Caki2 (cell line): Measurements from ENCODE around the gene SORCS2. TPM values are rescaled to one million over a fixed set of nuclear protein-coding genes. Genes with fewer than 3 reads are reported as not detected.

Experiments
- DNase-seq: peaks from one replicate; pipeline ENCODE4 v3.0.0-alpha.2; 2015; ENCODE audit warnings: low read depth
- in situ Hi-C: cut with HindIII; loops from 2 replicates; pipeline ENCODE4 v1.10.0; 2016; ENCODE audit warnings: low sequenced_read_pairs, low pct_unique_long_range_greater_than_20kb, mixed read lengths
- total RNA-seq: library from RNA; depleted of rRNA; stranded (reverse); fragments of >200 nt; shearing (Covaris generic); gene quantifications from 2 replicates; pipeline ENCODE4 v1.2.3, GENCODE V29; 2014; ENCODE audit warnings: low replicate concordance

Gene SORCS2
- total RNA-seq, 1 experiment from 2014 or later, result 1.4 TPM

DNA sequence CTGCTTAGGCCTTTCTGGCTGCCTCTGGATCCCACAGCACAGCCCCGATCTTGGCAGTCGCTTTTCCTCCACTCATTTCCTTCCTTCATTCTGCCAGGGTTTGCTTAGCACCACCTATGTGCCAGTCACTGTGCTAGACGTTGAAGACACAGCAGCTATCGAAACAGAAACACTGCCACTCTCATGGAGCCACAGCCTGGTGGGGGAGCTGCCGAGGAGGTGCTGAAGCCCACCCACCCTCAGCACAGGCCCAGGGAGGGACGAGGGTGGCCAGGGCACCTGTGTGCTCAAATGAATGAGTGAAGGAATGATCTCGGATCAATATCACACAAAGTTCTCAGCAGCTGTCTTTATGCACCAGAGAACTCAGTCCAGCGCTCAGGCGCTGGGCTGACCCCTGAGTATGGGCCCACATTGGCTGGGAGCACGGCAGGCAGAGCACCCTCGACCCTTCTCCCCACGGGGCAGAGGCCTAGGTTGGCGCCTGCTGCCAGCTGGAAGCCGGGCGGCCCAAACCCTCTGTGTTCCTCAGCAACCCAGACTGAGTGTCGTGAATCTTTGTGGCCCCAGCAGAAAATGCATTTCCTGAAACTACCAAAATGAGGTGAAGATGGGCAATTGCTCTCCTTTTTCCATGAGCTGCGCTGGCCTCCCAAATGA is 108.9 kb downstream of the SORCS2 start:
- in situ Hi-C loops, result no loop called here
- DNase-seq, result no peak

DNA sequence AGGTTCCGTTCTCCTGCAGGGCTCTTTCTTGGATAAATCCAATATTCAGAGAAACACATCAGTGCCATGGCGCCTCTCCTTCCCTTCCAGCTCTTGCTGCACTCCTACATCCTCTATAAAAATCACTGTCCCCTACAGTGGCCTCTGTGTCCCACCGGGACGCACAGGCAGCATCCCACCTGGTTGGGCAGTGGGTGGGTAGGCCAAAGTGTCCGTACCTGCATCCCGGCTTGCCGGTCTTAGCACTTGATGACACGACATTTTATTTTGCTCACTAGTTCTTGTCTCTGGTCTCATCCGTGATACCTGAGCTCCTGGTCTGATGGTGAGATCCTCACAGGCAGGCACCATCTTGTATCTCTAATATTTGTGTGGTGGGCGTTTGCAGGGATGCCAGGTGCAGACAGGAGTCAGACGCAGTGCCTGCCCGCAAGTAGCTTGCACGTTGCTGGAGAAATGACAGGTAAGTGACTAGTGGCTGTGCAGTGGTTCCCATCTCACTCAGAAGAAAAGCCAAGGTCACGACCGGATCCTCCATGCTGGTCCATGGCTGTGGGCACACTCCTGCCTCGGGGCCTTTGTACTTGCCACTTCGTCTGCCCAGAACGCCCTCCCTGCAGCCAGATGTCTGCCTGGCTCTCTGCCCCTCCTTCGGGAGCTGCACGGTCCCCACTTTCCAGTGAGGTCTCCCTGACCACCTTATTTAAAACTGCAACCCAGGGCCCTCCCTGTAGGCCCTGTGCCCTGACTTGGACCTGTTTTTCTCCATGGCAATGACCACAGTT is 109.7 kb downstream of the SORCS2 start:
- no peak for DNase-seq
- in situ Hi-C loops, result no loop called here

DNA sequence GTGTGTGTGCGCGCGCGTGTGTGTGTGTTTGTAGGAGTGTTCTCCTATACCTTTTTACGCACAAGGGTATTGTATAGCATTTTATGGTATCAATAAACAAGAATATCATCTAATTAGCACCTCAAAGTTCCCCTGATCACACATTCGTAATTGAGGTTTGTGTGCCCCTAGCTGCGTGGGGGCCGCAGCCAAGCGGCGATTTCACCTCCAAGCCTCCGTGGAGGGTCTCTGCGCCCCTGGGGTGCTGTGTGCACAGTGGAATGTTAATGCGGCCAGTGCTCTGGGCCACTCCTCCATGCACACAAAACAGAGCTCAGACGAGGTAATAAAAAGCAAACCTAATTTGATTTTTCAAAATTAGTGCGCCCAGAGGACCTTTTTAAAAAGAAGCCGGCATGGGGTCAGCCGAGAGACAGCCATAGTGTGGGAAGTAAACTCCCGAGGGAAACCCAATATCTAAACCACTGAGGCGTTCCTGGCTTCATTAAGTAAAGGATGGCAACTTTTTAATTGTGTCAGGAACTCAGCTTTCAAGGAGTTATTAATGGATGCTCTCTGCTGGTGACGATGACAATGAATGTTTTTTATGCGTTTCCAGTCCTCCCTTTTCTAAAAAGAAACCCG is 110.6 kb downstream of the SORCS2 start:
- DNase-seq, result no peak
- in situ Hi-C loops, result no loop called here

DNA sequence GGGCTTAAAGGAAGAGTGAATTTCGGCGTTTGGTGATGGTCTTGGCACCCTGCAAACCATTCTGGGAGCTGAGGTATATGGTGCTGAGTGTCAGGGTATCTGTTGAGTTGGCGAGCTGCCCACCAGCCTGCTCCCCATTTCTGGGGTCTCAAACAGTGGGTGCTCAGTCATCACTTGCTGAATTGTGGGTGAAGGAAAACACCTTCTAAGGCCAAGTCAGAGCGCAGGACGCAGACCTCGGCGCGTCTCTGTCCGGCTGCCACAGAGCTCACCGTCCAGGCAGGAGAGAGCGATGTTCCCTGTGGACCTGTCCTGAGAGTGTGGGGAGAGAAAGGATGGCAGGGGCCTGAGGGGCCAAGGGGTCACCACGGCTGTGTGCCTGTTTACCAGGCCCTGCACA is 111.2 kb downstream of the SORCS2 start:
- in situ Hi-C loops, result no loop called here
- no peak for DNase-seq

DNA sequence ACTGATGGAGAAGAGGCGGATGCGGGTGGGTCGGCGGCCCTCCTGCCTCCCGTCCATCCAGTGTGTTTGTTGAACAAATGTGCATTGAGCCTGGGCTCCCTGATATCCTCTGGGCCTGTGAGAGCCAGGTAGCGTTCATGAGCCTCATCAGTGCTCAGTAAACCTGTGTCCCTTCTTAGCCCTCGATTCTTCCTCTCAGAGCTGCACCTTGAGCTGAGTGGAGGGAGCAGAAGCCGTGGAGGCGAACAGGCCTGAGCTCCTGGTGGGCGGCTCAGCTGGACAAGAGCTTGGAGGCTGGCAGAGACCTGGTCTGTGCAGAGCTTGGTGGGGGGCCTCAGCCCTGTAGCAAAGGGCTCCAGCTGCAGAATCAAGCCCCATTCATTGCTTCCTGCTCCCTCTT is 112.1 kb downstream of the SORCS2 start:
- in situ Hi-C loops, result no loop called here
- no peak for DNase-seq

DNA sequence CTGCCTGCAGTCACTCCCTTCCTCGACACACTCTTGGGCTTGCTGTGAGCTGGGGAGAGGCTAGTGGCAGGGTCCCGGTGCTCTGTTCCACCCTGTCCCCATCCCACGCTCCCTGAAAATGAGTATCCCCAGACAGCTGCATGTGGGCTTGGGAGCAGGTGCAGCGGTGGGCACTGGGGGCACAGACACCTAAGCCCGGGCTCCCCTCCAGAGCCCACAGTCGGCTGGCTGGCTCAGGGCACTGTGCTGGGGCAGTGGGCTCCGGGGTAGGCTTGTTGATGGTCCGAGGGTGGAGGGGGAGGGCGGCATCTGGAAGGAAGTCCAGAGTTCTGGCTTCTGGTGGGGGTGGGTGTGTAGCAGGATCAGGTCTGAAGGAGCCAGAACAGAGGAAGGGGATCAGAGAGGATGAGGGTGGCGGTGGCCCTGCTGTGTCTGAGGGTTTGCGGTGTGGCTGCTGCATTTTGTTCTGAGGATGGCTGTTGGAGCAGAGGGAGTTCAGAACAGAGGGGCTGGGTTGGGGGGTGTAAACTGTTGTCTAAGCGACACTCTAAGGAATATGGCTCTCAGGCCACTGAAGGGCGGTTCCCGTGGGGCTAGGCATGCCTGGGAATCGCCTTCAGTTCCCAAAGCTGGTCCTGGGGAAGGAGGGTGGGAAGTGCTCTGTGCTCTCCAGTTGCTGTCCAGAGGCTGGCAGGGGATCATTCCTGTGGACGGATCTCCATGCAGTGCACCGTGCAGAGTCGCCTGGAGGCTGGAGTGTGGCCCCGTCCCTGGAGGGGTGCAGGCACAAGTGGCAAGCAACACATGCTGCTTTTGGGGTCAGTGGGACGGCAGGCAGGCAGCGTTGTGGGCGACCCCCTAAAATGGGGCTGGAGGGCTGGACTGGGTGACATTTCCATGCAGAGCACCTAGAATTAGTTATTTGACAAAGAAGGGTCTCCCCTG is 114.0 kb downstream of the SORCS2 start:
- no peak for DNase-seq
- in situ Hi-C loops, result no loop called here

DNA sequence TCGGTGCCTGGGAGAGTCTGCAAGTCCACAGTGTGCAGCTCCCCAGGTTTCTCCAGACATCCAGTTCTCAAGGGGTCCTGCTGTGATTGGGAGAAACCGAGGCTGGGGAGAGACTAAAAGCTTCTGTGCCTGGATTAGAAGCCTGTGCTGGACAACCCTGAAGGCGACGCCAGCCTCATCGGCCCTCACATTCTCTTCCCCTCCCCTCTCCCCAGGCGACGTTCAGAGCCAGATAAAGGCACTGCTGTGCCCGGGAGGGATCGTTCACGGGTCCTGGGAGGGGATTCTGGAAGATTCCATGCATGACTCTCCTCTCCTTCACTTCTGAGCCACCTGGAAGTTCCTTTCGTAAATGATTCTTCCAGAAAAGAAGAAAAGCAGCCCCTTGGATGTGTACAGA is 114.6 kb downstream of the SORCS2 start:
- in situ Hi-C loops, result no loop called here
- DNase-seq, result no peak

DNA sequence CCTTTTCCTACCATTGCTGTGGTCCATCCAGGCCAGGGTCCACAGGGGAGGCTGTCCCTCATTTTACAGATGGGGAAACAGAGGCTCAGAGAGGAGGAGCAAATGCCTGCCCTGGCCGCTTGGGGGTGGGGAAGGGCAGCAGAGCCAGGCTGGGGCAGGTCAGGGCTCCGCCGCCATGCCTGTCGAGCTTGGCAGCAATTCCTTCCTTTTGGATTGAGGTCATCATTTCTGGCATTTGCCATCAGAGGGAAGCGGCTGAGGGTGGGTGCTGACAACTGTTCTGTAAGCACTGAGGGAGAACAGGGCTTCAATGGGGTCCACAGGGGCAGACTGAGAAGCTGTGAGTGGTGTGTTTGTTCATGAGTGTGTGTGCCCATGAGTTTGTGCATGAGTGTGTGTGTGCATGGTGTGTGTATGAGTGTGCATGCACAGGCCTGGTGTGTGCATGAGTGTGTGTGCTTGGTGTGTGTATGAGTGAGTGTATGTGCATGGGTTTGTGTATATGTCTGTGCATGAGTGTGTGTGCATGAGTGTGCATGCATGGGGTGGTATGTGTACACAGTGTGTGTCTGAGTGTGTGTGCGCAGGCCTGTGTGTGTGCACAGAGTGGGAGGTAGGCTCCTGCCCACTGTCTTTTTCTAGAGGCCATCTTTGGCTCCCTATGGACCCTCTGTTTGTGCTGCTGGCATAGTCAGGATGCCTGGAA is 115.2 kb downstream of the SORCS2 start:
- in situ Hi-C loops, result no loop called here
- no peak for DNase-seq

DNA sequence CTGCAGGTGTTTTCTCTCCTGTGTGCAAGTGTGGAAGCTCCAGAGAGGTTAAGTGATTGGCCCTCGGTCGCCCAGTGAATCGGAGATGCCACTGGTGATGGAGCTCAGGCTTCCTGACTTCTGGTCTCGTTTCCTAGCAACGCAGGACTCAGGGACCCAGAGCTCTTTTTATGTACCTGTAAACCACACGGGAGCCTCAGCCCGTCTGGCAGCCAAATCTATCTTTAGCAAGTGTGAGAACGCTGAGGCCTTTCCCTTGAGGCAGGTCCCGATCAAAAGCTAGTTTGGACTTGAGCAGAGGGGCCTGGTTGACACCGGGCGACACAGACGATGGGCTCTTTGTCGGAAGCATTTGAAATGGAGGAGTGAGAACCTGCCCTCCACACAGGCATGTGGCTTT is 116.8 kb downstream of the SORCS2 start:
- in situ Hi-C loops, result no loop called here
- no peak for DNase-seq

DNA sequence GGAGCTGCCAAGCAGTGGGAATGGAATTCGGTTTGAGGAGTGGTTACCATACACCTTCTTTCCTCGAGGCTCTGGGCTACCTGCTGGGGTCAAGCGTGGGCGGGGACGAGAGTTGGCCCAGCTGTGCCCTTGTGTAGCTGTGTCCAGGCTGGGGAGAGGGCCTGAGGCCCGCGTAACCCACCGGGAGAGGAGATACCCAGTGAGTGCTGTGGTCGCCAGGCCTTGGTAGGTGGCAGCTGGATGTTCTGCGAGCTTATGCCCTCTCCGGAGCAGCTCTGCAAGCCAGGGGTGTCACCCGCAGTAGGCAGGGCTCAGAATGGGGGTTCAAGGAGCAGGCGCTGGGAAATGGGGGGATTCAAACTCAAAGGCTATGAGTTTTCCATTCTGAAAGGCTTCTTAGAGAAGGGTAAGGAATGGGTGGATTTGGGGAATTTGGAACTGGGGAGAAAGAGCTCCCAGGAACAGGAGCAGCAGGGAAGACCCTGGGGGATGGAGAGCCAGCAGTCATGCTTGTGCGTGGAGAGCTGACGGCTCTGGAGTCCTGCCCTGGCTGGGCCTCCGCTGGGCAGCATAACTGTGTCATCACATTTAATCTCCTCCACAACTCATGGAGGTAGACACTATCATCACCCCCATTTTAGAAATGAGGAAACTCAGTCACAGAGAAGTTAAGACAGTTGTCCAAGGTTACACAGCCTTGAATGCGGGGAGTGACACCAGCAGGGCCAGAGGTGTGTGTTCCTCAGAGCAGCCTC is 117.5 kb downstream of the SORCS2 start:
- in situ Hi-C loops, result no loop called here
- DNase-seq, result no peak

DNA sequence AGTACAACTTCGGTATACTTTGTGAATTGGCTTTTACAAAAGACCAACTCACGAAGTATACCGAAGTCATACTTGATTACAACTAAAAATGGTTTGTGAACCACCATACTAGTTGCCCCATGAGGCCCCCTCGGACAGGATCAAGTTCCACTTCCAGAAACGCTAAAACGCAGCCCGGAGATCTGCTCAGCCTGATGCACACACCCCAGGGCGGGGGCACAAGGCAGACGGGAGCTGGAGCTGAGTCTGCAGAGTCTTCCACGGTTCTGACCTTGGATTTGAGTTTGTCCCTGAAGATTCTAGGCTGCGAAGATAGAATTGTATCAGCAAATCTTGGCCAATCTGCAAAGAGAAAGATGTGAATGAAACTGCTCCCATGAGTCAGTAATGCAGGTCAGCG is 118.1 kb downstream of the SORCS2 start:
- in situ Hi-C loops, result no loop called here
- DNase-seq, result no peak

DNA sequence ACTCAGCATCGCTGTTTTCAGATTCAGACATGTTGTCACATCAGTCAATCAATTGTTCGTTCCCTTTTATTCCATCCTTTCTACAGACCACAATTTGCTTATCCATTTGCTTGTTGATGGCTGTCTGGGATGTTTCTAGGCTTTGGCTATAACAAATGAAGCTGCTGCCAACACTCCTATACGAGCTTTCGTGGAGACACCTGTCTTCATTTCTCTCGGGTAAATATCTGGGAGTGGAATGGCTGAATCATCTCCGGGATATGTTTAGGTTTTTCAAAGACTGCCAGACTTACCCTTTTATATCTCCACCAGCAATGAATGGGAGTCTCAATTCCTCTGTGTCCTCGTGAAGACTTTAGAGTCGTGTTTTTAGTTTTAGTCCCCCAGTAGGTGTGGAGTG is 118.9 kb downstream of the SORCS2 start:
- no peak for DNase-seq
- in situ Hi-C loops, result no loop called here

DNA sequence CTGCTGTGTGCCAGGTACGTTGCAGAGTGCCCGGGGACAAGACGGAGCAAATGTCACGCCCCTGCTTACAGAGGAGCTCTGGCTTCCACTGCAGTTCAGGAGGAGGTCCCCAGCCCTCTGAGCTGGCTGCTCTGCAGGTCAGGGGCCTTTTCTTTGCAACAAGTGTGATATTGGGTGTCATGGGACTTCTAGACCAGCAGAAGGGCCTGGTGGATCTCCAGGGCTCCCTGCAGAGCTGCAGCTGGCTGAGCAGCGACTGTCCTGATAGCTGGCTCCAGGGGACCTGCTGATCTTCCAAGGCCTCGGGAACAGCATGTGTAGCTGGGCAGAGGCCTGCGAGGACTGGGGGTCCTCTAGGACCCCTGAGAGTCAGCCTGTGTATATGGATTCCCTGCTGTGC is 120.4 kb downstream of the SORCS2 start:
- in situ Hi-C loops, result no loop called here
- no peak for DNase-seq

DNA sequence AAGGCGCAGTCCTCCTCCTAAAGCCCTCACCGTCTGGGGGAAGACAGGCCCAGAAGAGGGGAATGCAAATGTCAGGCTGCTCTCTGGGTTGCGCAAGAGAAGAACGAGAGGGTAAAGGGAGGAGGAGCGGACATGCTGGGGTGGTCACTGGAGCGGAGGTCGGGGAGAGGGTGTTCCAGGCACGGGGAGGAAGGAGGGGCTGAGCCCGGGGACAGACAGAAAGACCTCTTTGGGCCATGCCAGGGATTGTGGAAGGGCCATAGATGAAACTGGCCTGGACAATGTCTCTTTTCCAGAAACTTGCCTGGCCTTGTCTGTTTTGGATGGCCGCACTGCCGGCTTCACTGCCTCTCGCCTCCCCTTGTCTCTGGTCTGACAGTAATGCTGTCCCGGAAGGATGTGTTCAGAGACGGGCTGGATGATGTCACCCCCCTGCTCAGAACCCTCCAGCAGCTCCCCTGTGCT is 121.0 kb downstream of the SORCS2 start:
- in situ Hi-C loops, result no loop called here
- DNase-seq, result no peak

DNA sequence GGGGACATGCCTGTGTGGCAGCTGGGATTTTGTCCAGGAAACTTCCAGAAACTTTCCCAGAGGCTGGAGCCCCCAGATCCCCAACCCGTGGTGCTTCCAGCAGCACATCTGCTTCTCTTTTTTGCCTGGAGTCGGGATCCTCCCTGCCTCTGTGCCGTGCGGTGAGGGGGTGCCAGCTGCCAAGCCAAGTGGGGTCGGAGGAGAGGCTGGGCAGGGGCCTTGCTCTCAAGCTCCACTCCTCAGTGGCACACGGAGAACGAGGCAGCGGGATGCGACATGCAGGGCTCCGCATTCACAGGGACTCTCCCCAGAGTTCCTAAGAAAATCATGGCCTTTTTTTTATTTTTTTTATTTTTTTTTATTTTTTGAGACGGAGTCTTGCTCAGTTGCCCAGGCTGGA is 121.7 kb downstream of the SORCS2 start:
- in situ Hi-C loops, result no loop called here
- DNase-seq, result no peak

DNA sequence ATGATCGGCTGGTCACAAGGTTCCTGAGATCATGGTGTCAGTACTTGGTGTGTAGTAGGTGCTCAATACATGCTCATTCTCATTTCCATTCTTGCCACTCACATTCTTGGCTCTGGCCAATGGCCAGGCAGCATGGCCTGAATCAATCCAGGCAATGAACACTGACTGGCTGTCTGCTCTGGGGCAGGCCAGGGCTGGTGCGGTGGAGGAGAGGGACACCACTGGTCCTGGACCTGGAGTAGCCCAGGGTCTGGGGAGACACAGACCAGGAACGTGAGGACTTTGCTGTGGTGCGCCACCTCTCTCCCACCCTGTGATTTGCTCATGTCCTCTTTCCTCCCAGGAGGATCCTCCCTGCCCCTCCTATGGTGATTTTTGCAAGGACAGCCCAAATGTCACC is 122.9 kb downstream of the SORCS2 start:
- in situ Hi-C loops, result no loop called here
- DNase-seq, result no peak

DNA sequence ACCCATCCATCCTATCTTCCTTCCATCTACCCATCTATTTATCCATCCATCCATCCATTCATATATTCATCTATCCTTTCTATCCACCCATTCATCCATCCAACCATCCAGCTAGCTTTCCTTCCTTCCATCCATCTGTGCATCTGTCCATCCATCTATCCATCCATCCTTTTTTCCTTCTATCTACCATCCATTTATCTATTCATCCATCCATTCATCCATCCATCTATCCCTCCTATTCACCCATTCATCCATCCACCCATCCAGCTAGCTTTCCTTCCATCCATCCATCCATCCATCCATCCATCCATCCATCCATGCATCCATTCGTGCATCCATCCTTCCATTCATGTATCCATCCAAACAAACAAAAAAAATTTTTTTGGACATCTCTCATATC is 123.6 kb downstream of the SORCS2 start:
- no peak for DNase-seq
- in situ Hi-C loops, result no loop called here
